H9 (cell line): ENCODE data around the gene ZNF365. TPM values are rescaled to one million over a fixed set of nuclear protein-coding genes. Genes with fewer than 3 reads are reported as not detected.

ENCODE experiments used
- DNase-seq: peaks from one replicate; pipeline ENCODE4 v3.0.0-alpha.2; 2017
- H2AFZ ChIP-seq: one replicate; pipeline ENCODE4 v1.6.1; 2013; ENCODE audit warnings: mild to moderate bottlenecking, low read length, control low read depth, moderate library complexity
- H2AK5ac ChIP-seq: 2 replicates; pipeline ENCODE4 v1.6.1; 2013; ENCODE audit warnings: low read length, control low read depth, mixed read lengths; ENCODE audit not compliant: insufficient read length
- H2BK120ac ChIP-seq: one replicate; pipeline ENCODE4 v1.6.1; 2013; ENCODE audit warnings: low read depth, mild to moderate bottlenecking, low read length, control low read depth, inconsistent platforms; ENCODE audit not compliant: poor library complexity, severe bottlenecking
- H2BK12ac ChIP-seq: 2 replicates; pipeline ENCODE4 v1.6.1; 2013; ENCODE audit warnings: low read length, control low read depth, mixed read lengths, low read depth; ENCODE audit not compliant: insufficient read length
- H2BK15ac ChIP-seq: 2 replicates; pipeline ENCODE4 v1.6.1; 2013; ENCODE audit warnings: low read depth, low read length, control low read depth
- H2BK20ac ChIP-seq: one replicate; pipeline ENCODE4 v1.6.1; 2013; ENCODE audit warnings: low read depth, mild to moderate bottlenecking, low read length, control low read depth, inconsistent platforms; ENCODE audit not compliant: poor library complexity, severe bottlenecking
- H2BK5ac ChIP-seq: 2 replicates; pipeline ENCODE4 v1.6.1; 2013; ENCODE audit warnings: low read length, control low read depth, mixed read lengths; ENCODE audit not compliant: insufficient read length
- H3K14ac ChIP-seq: 2 replicates; pipeline ENCODE4 v1.6.1; 2013; ENCODE audit warnings: low read length, control low read depth; ENCODE audit not compliant: insufficient read depth
- H3K18ac ChIP-seq: 2 replicates; pipeline ENCODE4 v1.6.1; 2013; ENCODE audit warnings: low read depth, mild to moderate bottlenecking, mixed read lengths, low read length, control low read depth; ENCODE audit not compliant: insufficient read length
- H3K23ac ChIP-seq: 2 replicates; pipeline ENCODE4 v1.6.1; 2013; ENCODE audit warnings: low read length, control low read depth, mixed read lengths, low read depth; ENCODE audit not compliant: insufficient read length
- H3K23me2 ChIP-seq: 2 replicates; pipeline ENCODE4 v1.6.1; 2013; ENCODE audit warnings: low read depth, mild to moderate bottlenecking, mixed read lengths, low read length, control low read depth; ENCODE audit not compliant: insufficient read length, poor library complexity, severe bottlenecking
- H3K27ac ChIP-seq: 2 replicates; pipeline ENCODE4 v1.5.1; 2013; ENCODE audit warnings: low read length, control low read depth, mixed read lengths, low read depth; ENCODE audit not compliant: insufficient read length
- H3K27me3 ChIP-seq: 2 replicates; pipeline ENCODE4 v1.6.1; 2013; ENCODE audit warnings: low read length, control low read depth, inconsistent platforms; ENCODE audit not compliant: insufficient read depth
- H3K4ac ChIP-seq: 2 replicates; pipeline ENCODE4 v1.6.1; 2013; ENCODE audit warnings: low read depth, mild to moderate bottlenecking, control low read depth, inconsistent platforms, low read length, moderate library complexity
- H3K4me1 ChIP-seq: 2 replicates; pipeline ENCODE4 v1.6.1; 2013; ENCODE audit warnings: low read length, control low read depth, inconsistent platforms; ENCODE audit not compliant: insufficient read depth
- H3K4me2 ChIP-seq: 2 replicates; pipeline ENCODE4 v1.6.1; 2013; ENCODE audit warnings: low read length, control low read depth, mixed read lengths; ENCODE audit not compliant: insufficient read length, insufficient read depth
- H3K56ac ChIP-seq: 2 replicates; pipeline ENCODE4 v1.6.1; 2013; ENCODE audit warnings: low read depth, mild to moderate bottlenecking, mixed read lengths, low read length, control low read depth; ENCODE audit not compliant: insufficient read length
- H3K79me1 ChIP-seq: 2 replicates; pipeline ENCODE4 v1.6.1; 2013; ENCODE audit warnings: low read depth, mild to moderate bottlenecking, moderate library complexity, low read length, control low read depth, inconsistent platforms; ENCODE audit not compliant: insufficient read depth, poor library complexity, severe bottlenecking
- H3K79me2 ChIP-seq: 2 replicates; pipeline ENCODE4 v1.6.1; 2013; ENCODE audit warnings: low read length, control low read depth, inconsistent platforms; ENCODE audit not compliant: insufficient read depth
- H3K9ac ChIP-seq: 2 replicates; pipeline ENCODE4 v1.6.1; 2013; ENCODE audit warnings: low read length, control low read depth, mixed read lengths; ENCODE audit not compliant: insufficient read length; ENCODE audit errors: extremely low read depth
- H3K9me3 ChIP-seq: one replicate; pipeline ENCODE4 v1.6.1; 2013; ENCODE audit warnings: low read depth, low read length, inconsistent platforms; ENCODE audit not compliant: control insufficient read depth
- H3T11ph ChIP-seq: one replicate; pipeline ENCODE4 v1.6.1; 2013; ENCODE audit warnings: mild to moderate bottlenecking, low read length, control low read depth, inconsistent platforms
- H4K20me1 ChIP-seq: one replicate; pipeline ENCODE4 v1.6.1; 2013; ENCODE audit not compliant: control insufficient read depth, insufficient read length, insufficient read depth
- H4K5ac ChIP-seq: 2 replicates; pipeline ENCODE4 v1.6.1; 2013; ENCODE audit warnings: low read depth, mild to moderate bottlenecking, mixed read lengths, low read length, control low read depth; ENCODE audit not compliant: insufficient read length
- H4K8ac ChIP-seq: replicated peaks from 2 replicates; pipeline ENCODE4 v1.6.1; 2013; ENCODE audit warnings: low read length, control low read depth, mixed read lengths, low read depth; ENCODE audit not compliant: insufficient read length
- H4K91ac ChIP-seq: 2 replicates; pipeline ENCODE4 v1.6.1; 2013; ENCODE audit warnings: low read depth, mild to moderate bottlenecking, moderate library complexity, mixed read lengths, low read length, control low read depth; ENCODE audit not compliant: insufficient read length
- H3K27ac Mint-ChIP-seq, 3 experiments: 2 replicates in 2 of 3; 3 replicates in 1 of 3; pipeline ENCODE4 v1.8.0; 2020 to 2021; ENCODE audit warnings: mixed read lengths in 3 of 3, mild to moderate bottlenecking in 1 of 3, moderate library complexity in 1 of 3
- H3K27me3 Mint-ChIP-seq: 2 replicates; pipeline ENCODE4 v1.8.0; 2021; ENCODE audit warnings: low read depth, mild to moderate bottlenecking, moderate library complexity, mixed read lengths
- H3K36me3 Mint-ChIP-seq, 3 experiments: 2 replicates in 2 of 3; 3 replicates in 1 of 3; pipeline ENCODE4 v1.8.0; 2020 to 2021; ENCODE audit warnings: low read depth in 3 of 3, mixed read lengths in 3 of 3; ENCODE audit not compliant: insufficient read depth in 1 of 3
- H3K4me1 Mint-ChIP-seq, 2 experiments: 2 replicates each; pipeline ENCODE4 v1.8.0; 2020; ENCODE audit warnings: mixed read lengths in 2 of 2
- H3K4me3 Mint-ChIP-seq, 2 experiments: 2 replicates in 1 of 2; 3 replicates in 1 of 2; pipeline ENCODE4 v1.8.0; 2020 to 2021; ENCODE audit warnings: mild to moderate bottlenecking in 2 of 2, mixed read lengths in 2 of 2, moderate library complexity in 1 of 2
- H3K9me3 Mint-ChIP-seq, 2 experiments: 2 replicates in 1 of 2; 3 replicates in 1 of 2; pipeline ENCODE4 v1.8.0; 2020; ENCODE audit warnings: mild to moderate bottlenecking in 2 of 2, mixed read lengths in 2 of 2, moderate library complexity in 1 of 2
- CTCF ChIP-seq: fragments of 200-600 bp; sonication (generic); conservative IDR thresholded peaks from 3 replicates; pipeline ENCODE4 v1.8.0; 2021; ENCODE audit warnings: antibody characterized with exemption, mild to moderate bottlenecking
- WGBS: extraction: QIAGEN DNeasy Blood & Tissue Kit; methylation state at CpG from one replicate; pipeline ENCODE4 v1.1.7; 2013; ENCODE audit warnings: missing lambda C conversion rate, low lambda C conversion rate, mixed read lengths; ENCODE audit not compliant: insufficient read length; ENCODE audit errors: extremely low coverage; 5-methylcytosine and 5-hydroxymethylcytosine counted together
- total RNA-seq: library from RNA; stranded (reverse); gene quantifications from 2 replicates; pipeline ENCODE4 v1.2.1, GENCODE V29; 2021

The ZNF365 gene
- total RNA-seq, 1 experiment from 2014 or later: 0.59 TPM

GRCh38 chr10:62442006-62442405, 67.8 kb downstream of the ZNF365 start:
- Mint-ChIP-seq H3K4me3 (no peak overlapping the region), H3K27ac (no peak overlapping the region; a peak in 1 of 7 replicates), H3K27me3 (no peaks in the 10 kb centered on the region), H3K36me3 (no peaks in the 10 kb centered on the region), H3K4me1 (peaks cover 14 to 20% of the 10 kb centered on the region in 2 experiments), H3K9me3 (peaks cover 0 to 4% of the 10 kb centered on the region in 2 experiments; a peak in 1 of 5 replicates)
- H3K23ac ChIP-seq: no peak overlapping the region
- H3K9me3 ChIP-seq: no peaks in the 10 kb centered on the region
- no peak for DNase-seq
- H2AFZ ChIP-seq: no peak overlapping the region
- H3K14ac ChIP-seq: no peak overlapping the region
- H2BK120ac ChIP-seq: no peak overlapping the region
- no peak overlapping the region for H2BK15ac ChIP-seq
- no peak overlapping the region for H4K5ac ChIP-seq
- H4K8ac ChIP-seq: no peak overlapping the region
- no peak overlapping the region for H3K27ac ChIP-seq
- no peak overlapping the region for H4K91ac ChIP-seq
- H3K79me1 ChIP-seq: no peaks in the 10 kb centered on the region
- H3K23me2 ChIP-seq: no peaks in the 10 kb centered on the region
- no peaks in the 10 kb centered on the region for H3K27me3 ChIP-seq
- no peak overlapping the region for H2BK12ac ChIP-seq
- H2BK20ac ChIP-seq: no peak overlapping the region
- H3K18ac ChIP-seq: no peak overlapping the region
- H3K4ac ChIP-seq: no peak overlapping the region
- H2BK5ac ChIP-seq: no peak overlapping the region
- H3K9ac ChIP-seq: no peak overlapping the region
- TF ChIP-seq CTCF: no peak
- H4K20me1 ChIP-seq: no peaks in the 10 kb centered on the region
- H2AK5ac ChIP-seq: no peak overlapping the region
- no CpG with 5 or more reads among the region's 3 CpGs for WGBS
- 0 out of 2 replicates have a peak, but pooled peaks cover 3% of the 10 kb centered on the region for H3K4me1 ChIP-seq
- no peak overlapping the region for H3K56ac ChIP-seq
- H3K4me2 ChIP-seq: no peak overlapping the region
- H3K79me2 ChIP-seq: no peaks in the 10 kb centered on the region
- H3T11ph ChIP-seq: no peak overlapping the region
